HS-27A (cell line): ENCODE measurements around the gene SOCS7.

Experiments
- DNase-seq: peaks from one replicate; pipeline ENCODE4 v3.0.0-alpha.2; 2012; ENCODE audit warnings: low read depth, missing footprints

The SOCS7 gene, protein sequence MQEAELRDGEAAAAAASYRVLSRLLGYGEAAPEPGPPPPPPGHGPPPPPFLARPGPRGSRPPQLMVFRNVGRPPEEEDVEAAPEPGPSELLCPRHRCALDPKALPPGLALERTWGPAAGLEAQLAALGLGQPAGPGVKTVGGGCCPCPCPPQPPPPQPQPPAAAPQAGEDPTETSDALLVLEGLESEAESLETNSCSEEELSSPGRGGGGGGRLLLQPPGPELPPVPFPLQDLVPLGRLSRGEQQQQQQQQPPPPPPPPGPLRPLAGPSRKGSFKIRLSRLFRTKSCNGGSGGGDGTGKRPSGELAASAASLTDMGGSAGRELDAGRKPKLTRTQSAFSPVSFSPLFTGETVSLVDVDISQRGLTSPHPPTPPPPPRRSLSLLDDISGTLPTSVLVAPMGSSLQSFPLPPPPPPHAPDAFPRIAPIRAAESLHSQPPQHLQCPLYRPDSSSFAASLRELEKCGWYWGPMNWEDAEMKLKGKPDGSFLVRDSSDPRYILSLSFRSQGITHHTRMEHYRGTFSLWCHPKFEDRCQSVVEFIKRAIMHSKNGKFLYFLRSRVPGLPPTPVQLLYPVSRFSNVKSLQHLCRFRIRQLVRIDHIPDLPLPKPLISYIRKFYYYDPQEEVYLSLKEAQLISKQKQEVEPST

GRCh38 chr17:38351412-38352222 is at the start of gene SOCS7:
Gene SOCS7 (plus strand): TSS chr17:38351844. CDS start chr17:38352053, 209 bp downstream.
- no peak for DNase-seq

GRCh38 chr17:38315497-38315896 is 36.1 kb upstream of the SOCS7 start:
- no peak for DNase-seq

DNA sequence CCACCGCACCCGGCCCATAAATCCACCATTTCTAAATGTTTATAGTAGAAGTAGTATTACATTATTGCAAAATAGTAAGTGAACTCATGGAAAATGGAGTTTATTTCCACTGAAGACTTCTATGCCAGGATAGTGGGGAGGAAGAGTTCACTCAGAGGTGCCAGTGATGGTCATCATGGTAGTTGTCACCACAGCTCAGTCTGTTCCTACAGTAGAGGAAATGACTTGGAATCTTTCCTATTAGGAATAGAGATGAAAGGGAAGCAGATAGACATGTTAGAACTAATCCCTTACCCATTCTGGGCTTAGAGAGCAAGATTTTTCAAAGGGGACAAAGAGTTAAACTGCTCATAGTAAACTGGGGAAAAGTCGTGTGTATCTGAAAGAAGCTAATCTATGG is 34.6 kb upstream of the SOCS7 start:
- no peak for DNase-seq

DNA sequence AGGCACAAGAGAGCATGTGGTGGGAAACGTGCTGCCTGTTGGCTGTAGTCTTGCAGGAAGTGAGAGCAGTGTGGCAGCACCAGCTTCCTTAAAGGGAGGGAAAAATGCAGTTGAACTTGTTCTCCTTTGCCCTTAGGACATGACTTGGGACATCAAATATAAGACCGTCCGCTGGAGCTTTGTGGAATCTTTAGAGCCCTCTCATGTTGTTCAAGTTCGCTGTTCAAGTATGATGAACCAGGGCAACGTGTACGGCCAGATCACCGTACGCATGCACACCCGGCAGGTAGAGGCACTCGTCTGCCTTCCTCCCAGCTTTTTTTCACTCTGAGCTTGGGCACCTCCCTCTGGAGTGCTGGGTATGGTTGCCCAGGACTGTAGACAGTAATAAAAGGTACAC is 31.2 kb upstream of the SOCS7 start:
- DNase-seq: no peak

DNA sequence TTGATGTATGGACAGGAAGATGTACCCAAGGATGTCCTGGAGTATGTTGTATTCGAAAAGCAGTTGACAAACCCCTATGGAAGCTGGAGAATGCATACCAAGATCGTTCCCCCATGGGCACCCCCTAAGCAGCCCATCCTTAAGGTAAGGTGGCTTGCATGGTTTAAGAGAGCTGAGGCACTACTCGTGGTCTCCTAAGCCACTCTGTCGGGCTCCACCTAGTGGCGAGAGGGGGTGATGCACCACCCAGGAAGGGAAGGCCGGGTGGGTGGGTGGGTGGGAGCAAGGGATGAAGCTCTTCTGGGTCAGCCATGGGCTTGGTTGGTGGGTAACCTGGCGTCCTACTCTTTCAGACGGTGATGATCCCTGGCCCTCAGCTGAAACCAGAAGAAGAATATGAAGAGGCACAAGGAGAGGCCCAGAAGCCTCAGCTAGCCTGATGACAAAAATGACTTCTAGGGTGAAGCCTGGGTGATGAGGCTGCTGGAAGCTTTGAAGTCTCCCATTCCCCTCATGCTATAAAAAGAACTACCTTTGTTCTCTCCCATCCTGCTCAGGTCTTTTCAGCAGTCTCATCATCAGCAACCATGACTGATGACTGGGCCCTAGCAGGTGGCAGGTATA is 29.4 kb upstream of the SOCS7 start:
- no peak for DNase-seq

DNA sequence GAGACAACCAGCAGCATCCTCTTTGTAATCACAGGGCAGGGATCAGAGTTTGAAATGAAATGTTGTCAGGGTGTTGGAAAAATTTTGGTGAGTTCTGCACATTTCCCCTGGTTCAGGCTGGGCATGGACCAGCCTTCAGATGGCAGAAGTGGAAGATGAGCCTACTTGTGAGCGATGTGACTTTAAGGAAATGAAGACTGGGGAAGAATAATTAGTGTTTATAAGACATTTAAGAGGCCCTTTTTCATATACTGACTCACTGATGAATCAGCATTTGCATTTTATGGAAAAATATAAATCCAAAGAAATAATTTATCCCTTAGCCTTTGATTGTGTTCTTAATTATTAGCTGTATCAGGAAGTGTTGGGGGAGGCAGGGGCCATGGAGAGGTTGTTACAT is 28.7 kb upstream of the SOCS7 start:
- DNase-seq: no peak

DNA sequence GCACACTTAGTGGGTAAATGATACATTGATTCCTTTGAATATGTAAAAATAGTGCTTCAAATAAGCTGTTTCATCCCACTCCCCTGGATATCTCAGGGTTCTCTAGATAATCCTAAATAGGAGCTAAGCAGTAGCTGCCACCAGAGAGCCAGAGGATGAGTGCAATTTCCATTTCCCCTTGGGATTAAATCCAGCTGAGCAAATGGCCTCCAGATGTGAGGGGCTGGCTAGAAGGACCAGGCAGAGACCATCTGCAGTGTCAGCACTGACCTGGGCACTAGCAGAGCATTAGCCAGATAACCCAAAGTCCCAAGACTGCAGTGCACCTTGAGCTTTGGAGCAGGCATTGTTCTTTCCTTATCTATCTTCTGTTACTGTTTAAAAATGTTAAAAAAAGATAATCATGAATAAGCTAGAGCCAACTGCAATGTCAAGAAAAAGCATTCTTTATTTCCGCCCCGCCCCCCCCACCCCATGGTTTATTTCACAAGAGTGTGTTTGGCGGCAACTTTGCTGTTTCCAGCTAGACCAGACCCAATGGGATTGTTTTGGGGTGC is 27.4 kb upstream of the SOCS7 start:
- no peak for DNase-seq

GRCh38 chr17:38324772-38325171 is 26.9 kb upstream of the SOCS7 start:
- DNase-seq: no peak

DNA sequence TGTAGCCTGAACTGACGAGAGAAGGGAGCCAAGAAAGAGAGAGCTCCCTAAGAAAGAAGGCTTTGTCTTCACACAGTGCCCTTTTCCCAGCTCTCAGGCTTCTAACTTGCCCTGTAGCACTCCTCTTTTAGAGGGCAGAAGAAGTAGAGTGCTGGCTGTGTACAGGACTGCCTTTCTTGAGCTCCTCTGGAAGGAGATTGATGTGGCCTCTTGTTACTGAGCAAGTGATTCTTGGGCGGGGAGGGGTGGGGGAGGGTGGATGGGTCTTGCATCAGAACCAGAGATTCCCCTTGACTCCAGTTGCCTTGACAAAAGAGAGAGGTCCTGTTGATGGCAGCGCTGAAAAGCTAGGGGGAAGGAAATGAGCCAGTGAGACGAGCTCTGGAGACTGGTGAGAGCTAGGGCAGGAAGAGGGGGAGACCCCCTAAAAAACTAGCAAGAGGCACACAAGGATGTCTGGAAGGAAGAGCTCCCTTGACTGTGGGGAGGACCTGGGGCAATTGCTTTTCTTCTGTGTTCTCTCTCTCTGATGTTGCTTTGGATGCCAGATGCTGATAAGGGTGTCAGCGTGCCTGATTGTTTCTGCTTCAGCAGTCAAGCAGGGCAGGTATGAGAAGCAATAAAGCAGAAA is 26.3 kb upstream of the SOCS7 start:
- DNase-seq: no peak

DNA sequence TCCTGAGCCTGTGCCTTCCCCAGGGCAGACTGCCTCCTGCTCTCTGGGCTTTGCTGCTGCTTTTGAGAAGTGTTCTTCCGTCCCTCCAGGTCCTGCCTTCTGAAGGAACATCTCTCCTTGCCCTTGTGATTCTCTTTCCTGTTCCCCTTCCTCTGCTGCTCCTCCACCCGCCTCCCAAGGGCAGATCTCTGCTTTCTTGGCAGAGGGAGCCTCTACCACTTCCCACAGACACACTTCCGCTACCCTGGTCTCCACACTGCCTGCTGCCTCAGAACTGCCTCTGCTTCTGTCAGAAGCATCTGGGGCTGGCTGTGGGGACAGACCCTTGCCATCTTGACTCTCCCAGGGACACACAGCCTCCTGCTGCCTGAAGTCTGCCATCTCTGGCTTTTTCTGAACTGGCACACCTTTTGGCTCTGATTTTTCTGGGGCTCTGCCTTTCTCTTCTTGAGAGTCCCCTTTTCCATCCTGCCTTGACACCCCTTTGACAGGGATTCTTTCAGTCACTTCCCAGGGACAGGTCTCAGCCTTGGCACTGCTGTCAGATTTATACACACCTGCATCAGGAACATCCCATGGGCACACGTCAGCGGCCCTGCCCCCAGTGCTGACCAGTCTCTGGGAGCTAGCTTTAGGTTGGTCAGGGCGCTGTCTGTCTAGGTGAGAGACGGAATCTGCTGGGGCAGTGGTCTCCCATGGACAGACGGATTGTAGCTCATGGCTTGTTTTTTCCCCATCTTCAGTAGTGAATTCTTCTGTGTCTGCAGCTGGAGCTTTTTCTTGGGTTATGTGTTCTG is 24.4 kb upstream of the SOCS7 start:
- no peak for DNase-seq

DNA sequence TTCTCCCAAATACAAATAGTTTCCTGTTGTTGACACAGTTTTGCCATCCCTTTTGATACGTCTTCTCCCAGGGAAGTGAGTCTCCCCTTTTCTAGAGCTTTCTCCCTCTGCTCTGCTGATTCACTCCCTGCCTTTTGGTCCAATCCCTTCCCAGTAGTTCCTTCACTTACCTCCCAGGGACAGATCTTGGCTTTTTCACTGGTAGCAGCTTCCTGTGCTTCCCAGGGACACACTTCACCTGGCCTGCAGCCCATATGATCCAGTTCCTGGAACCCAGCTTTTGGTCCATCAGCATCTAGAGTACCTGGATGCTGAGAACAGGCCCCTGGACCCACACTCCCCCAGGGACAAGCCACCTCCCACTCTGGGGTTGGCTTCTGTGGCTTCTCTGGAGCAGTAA is 23.7 kb upstream of the SOCS7 start:
- DNase-seq: no peak

- DNase-seq: no peak
Observed at GRCh38 chr17:38328620-38329019, 23.0 kb upstream of the SOCS7 start.

DNA sequence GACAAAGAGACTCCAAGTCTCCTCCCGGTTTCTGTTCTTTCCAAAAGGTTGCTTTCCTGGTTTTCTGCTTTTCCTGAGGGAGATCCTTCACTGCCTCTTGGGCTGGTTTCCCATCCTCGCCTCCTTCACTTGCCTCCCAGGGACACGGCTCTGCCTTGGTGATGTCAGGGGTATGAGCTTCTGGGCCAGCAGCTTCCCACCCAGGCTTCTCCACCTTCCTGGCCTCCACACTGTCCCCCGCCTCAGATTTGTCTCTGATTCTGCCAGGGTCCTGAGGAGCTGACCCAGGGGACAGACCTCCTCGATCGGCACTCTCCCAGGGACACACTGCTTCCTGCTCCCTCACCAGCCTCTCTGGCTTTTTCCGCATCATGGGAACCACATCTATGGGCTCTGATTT is 22.4 kb upstream of the SOCS7 start:
- DNase-seq: no peak

DNA sequence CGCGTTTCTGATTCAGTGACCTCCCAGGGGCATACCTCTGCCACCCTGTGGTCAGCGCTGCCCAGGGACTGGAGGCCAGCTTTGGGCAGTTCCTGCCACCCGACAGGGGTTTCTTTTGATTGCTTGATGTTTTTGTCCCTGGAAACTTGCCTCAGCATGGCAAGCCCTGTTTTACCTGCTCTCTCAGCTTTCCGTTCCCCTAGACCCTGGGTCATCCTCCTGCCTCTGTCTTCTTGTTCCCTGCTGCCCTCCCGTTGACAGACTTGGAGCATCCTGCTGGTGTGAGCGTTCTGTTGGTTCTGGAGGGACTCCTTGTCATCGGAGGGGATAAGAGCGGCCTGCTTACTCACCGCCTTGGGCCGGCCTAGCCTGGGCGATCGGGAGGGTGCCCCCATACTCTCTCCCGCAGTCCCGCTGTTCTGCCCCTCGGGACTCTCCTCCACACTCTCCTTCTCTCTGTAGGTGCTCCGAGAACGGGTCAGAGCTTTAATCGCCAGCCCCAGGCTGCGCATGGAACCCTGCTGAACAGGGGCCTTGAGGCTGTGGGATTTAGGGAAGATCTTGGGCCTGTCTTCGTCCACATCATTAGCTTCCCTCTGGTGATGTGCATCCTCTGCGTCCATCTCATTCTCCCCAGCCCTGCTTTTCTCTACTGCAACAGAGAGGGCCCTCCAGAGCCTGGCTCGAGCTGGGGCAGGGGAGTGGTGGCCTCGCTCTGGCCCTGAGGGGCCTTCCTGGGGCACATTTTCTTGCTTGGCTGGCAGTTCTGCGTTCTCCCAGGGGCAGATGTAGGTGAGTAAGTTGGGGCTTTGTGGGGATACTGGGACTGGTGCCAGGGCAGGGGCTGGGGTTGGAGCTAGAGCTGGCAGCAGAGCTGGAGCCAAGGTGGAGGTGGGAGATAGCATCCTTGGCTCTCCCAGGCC is 21.6 kb upstream of the SOCS7 start:
- no peak for DNase-seq

- DNase-seq: no peak
Observed at GRCh38 chr17:38330941-38331411, 20.7 kb upstream of the SOCS7 start.

GRCh38 chr17:38332735-38333134 is 18.9 kb upstream of the SOCS7 start:
- DNase-seq: no peak

DNA sequence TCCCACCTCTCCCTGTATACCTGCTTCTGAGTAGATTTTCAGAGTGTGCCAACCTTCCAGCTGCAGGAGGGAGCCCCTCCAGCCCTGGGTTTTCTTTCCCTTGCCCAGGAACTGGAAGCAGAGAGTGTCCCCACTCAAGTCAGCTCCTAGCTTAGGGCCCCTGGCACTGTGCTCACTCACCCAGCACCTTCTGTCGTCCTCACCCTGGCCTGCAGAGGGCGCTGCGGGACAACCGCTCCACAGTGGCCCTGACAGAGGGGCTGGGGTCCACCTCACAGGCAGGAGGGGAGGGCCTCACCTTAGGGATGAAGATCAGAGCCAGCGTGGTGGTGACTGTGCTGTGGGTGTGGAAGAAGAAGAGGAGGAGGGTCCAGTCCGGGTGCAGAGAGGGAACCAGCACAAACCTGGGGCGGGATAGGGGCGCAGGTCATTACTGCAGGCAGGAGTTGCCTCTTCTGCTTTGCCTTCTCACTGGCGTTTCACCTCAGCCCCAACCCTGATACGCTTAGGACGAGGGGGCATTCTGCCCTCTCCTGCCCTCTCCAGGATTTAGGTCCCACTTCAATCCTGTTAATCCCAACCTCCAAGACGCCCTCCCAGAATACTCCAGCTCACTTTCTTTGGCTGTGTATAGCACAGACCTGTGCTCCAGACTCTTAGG is 17.9 kb upstream of the SOCS7 start:
- no peak for DNase-seq

DNA sequence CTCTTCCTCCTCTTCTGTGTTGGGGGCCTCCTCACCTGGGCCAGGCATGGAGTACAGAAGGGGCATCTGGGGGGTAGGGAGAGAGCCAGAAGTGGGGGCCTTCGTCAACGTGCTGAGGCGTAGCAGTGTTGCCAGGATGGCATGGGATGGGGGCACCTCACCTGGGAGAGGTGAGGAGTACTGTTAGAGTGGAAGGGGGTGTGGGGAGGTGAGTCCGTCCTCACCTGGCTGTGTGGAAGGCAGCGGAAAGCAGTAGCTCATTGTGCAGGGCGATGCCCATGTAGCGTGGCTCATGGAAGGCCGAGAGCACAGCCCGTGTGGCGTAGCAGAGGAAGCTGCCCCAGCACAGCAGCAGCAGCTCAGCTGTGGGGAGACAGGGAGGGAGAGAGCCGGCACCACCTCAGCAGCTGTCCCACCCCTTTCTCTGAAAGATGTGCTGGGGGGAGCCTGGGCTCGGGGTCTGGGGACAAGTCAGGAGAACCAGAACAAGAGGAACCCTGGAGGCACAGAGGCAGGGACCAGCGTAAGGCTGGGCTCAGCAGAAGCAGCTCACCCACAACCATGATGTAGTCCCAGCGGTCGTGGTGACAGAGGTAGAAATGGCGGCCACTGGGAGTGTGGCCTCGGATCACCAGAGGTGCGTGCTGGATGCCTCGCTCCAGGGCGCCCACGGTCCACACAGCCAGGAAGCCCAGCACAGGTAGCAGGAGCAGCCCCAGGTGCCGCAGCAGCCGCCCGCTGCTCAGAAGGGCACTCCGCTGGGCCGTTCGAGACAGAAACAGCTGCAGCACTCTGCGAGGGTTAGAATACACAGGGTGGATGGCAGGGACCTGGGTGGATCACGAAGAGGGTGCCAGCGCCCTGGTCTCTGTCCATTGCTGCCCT is 16.9 kb upstream of the SOCS7 start:
- no peak for DNase-seq
